Dermis blood vessel endothelial cell (primary cell): ENCODE measurements around the gene SLC48A1. TPM values are rescaled to one million over a fixed set of nuclear protein-coding genes. Genes with fewer than 3 reads are reported as not detected.
"Not testable (repeated sequence)": the region's sequence is repeated elsewhere in the genome, so short reads cannot be mapped to it uniquely, and the experiment has no call there.

ENCODE experiments used
- DNase-seq: peaks from one replicate; pipeline ENCODE4 v3.0.0; 2010
- total RNA-seq: library from RNA; depleted of rRNA; stranded (reverse); fragments of >200 nt; gene quantifications from 2 replicates; pipeline ENCODE4 v1.2.3, GENCODE V29; 2014

Gene SLC48A1
- total RNA-seq, 1 donor from 2014 or later: 22.1 TPM

GRCh38 chr12:47794679-47795078, 21.6 kb downstream of the SLC48A1 start:
- no peak for DNase-seq

- DNase-seq: no peak
These were observed 22.2 kb downstream of the SLC48A1 start for GRCh38 chr12:47795121-47795813.

GRCh38 chr12:47795814-47796411, 22.9 kb downstream of the SLC48A1 start:
- DNase-seq: no peak

DNA sequence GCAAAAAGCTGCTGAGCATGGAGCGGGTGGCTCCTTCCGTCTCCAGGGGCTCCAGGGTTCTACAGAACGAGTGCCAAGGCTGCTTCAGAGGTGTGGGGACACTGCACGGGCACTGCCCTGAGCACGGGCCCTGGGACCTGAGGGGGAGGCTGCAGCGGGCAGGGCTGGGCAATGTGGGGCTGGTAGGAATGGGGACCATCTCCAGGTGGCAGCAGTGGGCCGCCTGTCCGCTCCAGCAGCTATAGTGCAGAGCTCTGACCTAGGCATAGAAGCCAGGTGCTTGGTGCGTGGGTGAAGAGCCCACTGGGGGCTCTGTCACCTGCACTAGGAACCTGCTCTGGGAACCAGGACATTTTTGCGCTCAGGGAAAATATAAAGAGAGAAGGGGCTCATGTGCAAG, 24.4 kb downstream of the SLC48A1 start:
- no peak for DNase-seq

- no peak for DNase-seq
These were observed 25.4 kb downstream of the SLC48A1 start for GRCh38 chr12:47798382-47798948.

GRCh38 chr12:47799357-47799955, 26.4 kb downstream of the SLC48A1 start:
- no peak for DNase-seq

- no peak for DNase-seq
These were observed 27.5 kb downstream of the SLC48A1 start for GRCh38 chr12:47800582-47800981.

GRCh38 chr12:47801170-47801903, 28.3 kb downstream of the SLC48A1 start:
- DNase-seq: peak; percentile 69

DNA sequence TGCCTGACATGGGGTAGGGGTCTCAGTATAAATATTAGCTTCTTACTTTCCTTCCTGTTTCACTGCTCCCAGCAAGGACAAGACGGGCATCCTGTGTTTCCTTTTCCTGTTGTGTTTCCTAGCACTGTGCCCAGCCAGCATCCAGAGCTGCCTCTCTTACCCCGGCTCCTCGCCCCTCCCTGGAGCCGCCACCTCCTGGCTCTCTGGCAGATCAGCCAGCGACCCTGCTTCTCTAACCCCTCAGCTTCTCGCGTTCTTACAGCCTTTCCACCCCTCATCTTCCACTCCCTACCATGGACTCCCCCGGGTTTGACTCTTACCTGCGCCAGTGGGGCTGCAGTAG, 28.8 kb downstream of the SLC48A1 start:
- no peak for DNase-seq

DNA sequence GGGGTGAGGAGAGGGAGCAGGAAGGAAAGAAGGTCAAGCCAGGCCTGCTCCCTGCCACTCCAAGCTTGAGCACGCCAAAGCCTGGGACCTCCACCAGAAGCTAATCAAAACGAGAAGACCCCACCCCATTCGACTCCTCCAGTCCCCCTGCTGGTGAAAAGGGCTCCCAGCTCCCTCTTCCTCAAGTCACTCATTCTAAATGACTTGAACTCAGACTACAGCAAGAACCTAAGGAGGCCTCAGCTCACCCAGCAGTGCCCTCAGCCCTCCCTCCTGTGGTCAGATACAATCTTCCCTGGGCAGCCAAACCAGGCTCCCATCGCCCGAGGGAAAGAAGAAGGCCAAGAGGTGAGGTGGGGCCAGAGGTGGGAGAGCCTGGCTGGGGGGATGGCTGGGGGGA, 29.3 kb downstream of the SLC48A1 start:
- DNase-seq: peak; percentile 55

- DNase-seq: no peak
These were observed 30.3 kb downstream of the SLC48A1 start for GRCh38 chr12:47803191-47803875.

DNA sequence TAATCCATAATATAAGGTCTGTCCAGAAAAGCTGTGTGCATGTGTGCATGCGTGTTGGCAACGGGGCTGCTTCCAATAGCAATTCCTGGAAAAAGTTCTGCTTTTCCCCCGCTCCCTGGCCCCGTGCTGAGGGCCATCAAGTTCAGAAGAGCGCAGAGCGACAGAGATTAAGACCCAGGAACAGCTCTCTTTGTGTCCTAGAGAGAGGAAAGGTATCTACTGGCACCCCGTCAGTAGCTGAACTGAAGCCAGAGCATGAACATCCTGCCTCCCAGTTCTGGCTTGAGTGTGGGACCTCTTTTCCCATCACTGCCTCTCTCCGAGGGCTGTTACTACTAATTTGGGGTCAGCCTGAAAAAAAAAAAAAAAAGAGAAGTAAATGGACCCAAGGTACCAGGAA, 31.1 kb downstream of the SLC48A1 start:
- DNase-seq: no peak

GRCh38 chr12:47805417-47805816, 32.4 kb downstream of the SLC48A1 start:
- DNase-seq: no peak

- DNase-seq: no peak
These were observed 34.3 kb downstream of the SLC48A1 start for GRCh38 chr12:47807338-47807737.

DNA sequence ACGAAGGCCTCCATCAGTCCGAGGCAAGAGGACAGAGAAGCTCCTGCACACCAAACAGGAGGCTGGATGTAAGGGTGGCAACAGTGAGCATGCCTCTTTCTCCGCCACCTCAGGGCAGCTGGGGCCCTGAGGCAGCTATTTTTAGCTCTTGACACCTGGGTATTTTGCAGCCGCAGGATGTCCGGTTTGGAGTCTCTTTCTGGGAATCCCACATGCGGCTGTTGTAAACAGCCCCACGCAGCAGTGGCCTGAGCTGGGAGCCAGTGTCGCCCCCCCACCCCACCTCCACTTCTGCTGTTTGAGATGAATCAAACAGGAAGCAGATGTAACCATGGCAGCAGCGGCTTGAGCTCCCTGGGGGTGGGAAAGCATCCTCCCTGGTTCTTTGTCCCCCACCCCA, 35.0 kb downstream of the SLC48A1 start:
- DNase-seq: peak; percentile 88

GRCh38 chr12:47808574-47809365, 35.7 kb downstream of the SLC48A1 start:
- peak; percentile 59 for DNase-seq

GRCh38 chr12:47809518-47809917, 36.5 kb downstream of the SLC48A1 start:
- not testable (repeated sequence) for DNase-seq

- DNase-seq: no peak
These were observed 38.0 kb downstream of the SLC48A1 start for GRCh38 chr12:47811072-47811396.

GRCh38 chr12:47811581-47812484, 38.8 kb downstream of the SLC48A1 start:
- peak; percentile 84 for DNase-seq

GRCh38 chr12:47812797-47813510, 39.9 kb downstream of the SLC48A1 start:
- peak; percentile 82 for DNase-seq
